ENCODE results near the gene HOXC4. TPM values are rescaled to one million over a fixed set of nuclear protein-coding genes. Genes with fewer than 3 reads are reported as not detected.

Gene HOXC4
- total and polyA plus RNA-seq, 10 of the 15 experiments (the other 5 are each of a cell fraction or from before 2014, with no cell fraction given), result 1.0 to 11.4 (median 4.2) TPM

DNA sequence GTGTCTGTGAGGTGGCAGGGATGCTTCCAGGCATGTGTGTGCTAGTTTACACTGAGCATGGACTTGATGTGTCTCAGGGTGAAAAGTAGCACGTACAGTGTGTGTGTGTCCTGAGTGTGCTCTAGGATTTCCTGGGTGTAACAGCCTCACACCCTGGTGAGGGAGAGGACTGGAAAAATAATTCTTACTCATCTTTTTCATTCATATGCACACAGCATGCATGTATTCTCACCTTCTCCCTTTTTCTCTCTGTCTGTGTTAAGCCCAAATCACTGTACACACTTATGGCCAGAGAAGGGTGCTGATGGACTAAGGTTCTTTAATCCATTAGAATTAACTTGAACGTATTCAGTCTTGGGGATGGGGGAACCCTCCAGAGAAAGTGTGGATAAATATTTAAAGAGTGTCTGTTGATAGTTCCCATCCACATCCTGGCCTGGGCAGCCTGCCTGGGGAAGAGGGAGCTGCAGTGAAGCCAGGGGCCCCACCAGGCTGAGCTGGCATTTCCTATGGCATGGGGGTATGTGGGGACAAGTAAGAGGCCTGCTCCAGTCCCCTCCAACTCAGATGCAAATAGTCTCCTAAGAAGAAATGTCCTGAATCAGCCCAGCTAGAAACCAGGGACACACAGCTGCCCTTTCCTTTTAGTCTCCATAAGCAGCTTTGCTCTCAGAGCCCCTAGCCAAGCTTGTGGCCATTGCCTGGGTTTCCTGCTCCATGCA is 45.9 kb upstream of the HOXC4 start:
- no peak for FAIRE-seq
- no peak overlapping the region for H3K4me3 ChIP-seq
- in situ Hi-C loops (cut with MboI), result no loop called here
- H3K9ac ChIP-seq (ENCODE audit: control insufficient read depth, insufficient read depth, low read length), result no peak overlapping the region
- no peaks in the 10 kb centered on the region for H4K20me1 ChIP-seq (ENCODE audit: control insufficient read depth, insufficient read depth)
- WGBS (ENCODE audit: insufficient coverage, insufficient replicate concordance, low lambda C conversion rate, missing lambda C conversion rate), result 42% methylated on average over 2 of the region's 2 CpGs
- no peaks in the 10 kb centered on the region for H3K79me2 ChIP-seq (ENCODE audit: control insufficient read depth, insufficient read depth, low read length)
- ATAC-seq, result no peak
- ChIA-PET POLR2A (no interaction called here), CTCF (interaction anchor here (1.1 to 6.1 kb wide), 11 partner anchors 9 to 208 kb away, joined by 3 to 105 read pairs (median 19); partner anchors contain the start of genes HOXC5, HOXC6 and SMUG1), RAD21 (ENCODE audit: unreplicated experiment) (interaction anchor here (1.1 to 4.5 kb wide), 10 partner anchors 10 to 199 kb away, joined by 3 to 38 read pairs (median 5); partner anchors contain the start of genes HOXC10, HOXC5 and HOXC6), SMC1A (ENCODE audit: uncharacterized antibody, unreplicated experiment) (interaction anchor here (0.8 to 3.4 kb wide), 10 partner anchors 8 to 194 kb away, joined by 3 to 37 read pairs (median 6); partner anchors contain the start of genes HOXC4, HOXC5, HOXC9 and SMUG1)
- no peak overlapping the region for H3K27ac ChIP-seq (ENCODE audit: control insufficient read depth, insufficient read depth)
- H3K36me3 ChIP-seq (ENCODE audit: control insufficient read depth in 2 of 2, insufficient read depth in 2 of 2, low read length in 1 of 2), result no peaks in the 10 kb centered on the region
- TF ChIP-seq CEBPB (IDR thresholded peaks at IDR 0.05; ENCODE audit: borderline replicate concordance in 1 of 2, low read depth in 2 of 2, low read length in 2 of 2), result no peak
- intact Hi-C loops (cut with micrococcal nuclease; ENCODE audit: unreplicated experiment), result loop anchor here (10.0 kb wide), 1 partner anchor 367 kb away; no protein-coding TSS in a partner anchor
- H2AFZ ChIP-seq (ENCODE audit: control insufficient read depth, low read depth, low read length), result no peak overlapping the region
- peaks cover 32% of the 10 kb centered on the region in 2 experiments for H3K27me3 ChIP-seq (replicated peaks in 1 of 2; ENCODE audit: control insufficient read depth in 2 of 2, insufficient read depth in 2 of 2, low read length in 1 of 2)
- peaks cover 6% of the 10 kb centered on the region for H3K4me1 ChIP-seq (ENCODE audit: control insufficient read depth, insufficient read depth, low read length)
- no peak overlapping the region for H3K4me2 ChIP-seq (ENCODE audit: control insufficient read depth, insufficient read depth)
- no TSS peak for BruUV-seq (replicated peaks)
- no peaks in the 10 kb centered on the region for H3K9me3 ChIP-seq (replicated peaks; ENCODE audit: control insufficient read depth, insufficient read depth, low read length)
- DNase-seq (ENCODE audit: low read depth, low spot score), result no peak

GRCh38 chr12:54008260-54008552 is 45.4 kb upstream of the HOXC4 start:
- Histone ChIP-seq H3K9me3 (replicated peaks; ENCODE audit: control insufficient read depth, insufficient read depth, low read length) (no peaks in the 10 kb centered on the region), H3K4me1 (ENCODE audit: control insufficient read depth, insufficient read depth, low read length) (peaks cover 6% of the 10 kb centered on the region), H3K79me2 (ENCODE audit: control insufficient read depth, insufficient read depth, low read length) (no peaks in the 10 kb centered on the region), H3K9ac (ENCODE audit: control insufficient read depth, insufficient read depth, low read length) (no peak overlapping the region), H2AFZ (ENCODE audit: control insufficient read depth, low read depth, low read length) (no peak overlapping the region), H3K27me3 (replicated peaks in 1 of 2; ENCODE audit: control insufficient read depth in 2 of 2, insufficient read depth in 2 of 2, low read length in 1 of 2) (peaks cover 32 to 37% of the 10 kb centered on the region in 2 experiments), H3K27ac (ENCODE audit: control insufficient read depth, insufficient read depth) (no peak overlapping the region), H3K4me3 (no peak overlapping the region), H3K4me2 (ENCODE audit: control insufficient read depth, insufficient read depth) (no peak overlapping the region), H3K36me3 (ENCODE audit: control insufficient read depth in 2 of 2, insufficient read depth in 2 of 2, low read length in 1 of 2) (no peaks in the 10 kb centered on the region), H4K20me1 (ENCODE audit: control insufficient read depth, insufficient read depth) (no peaks in the 10 kb centered on the region)
- BruUV-seq (replicated peaks), result no TSS peak
- in situ Hi-C loops (cut with MboI), result no loop called here
- ChIA-PET CTCF (interaction anchor here (1.1 to 6.1 kb wide), 10 partner anchors 8 to 207 kb away, joined by 3 to 105 read pairs (median 20); partner anchors contain the start of genes HOXC5 and SMUG1), POLR2A (no interaction called here), SMC1A (ENCODE audit: uncharacterized antibody, unreplicated experiment) (interaction anchor here (0.8 to 3.4 kb wide), 7 partner anchors 8 to 194 kb away, joined by 3 to 37 read pairs (median 6); partner anchors contain the start of genes HOXC5, HOXC9 and SMUG1), RAD21 (ENCODE audit: unreplicated experiment) (interaction anchor here (0.9 to 4.5 kb wide), 11 partner anchors 9 to 199 kb away, joined by 3 to 38 read pairs (median 5); partner anchors contain the start of genes HOXC10, HOXC4, HOXC5 and HOXC6)
- DNase-seq (ENCODE audit: low read depth, low spot score) (no peak), ATAC-seq (no peak), FAIRE-seq (no peak)
- 5% methylated on average over 2 of the region's 2 CpGs for WGBS (ENCODE audit: insufficient coverage, insufficient replicate concordance, low lambda C conversion rate, missing lambda C conversion rate)
- intact Hi-C loops (cut with micrococcal nuclease; ENCODE audit: unreplicated experiment), result loop anchor here (10.0 kb wide), 1 partner anchor 367 kb away; no protein-coding TSS in a partner anchor
- TF ChIP-seq E2F4 (IDR thresholded peaks at IDR 0.05; ENCODE audit: low read depth, low read length) (no peak), NBN (IDR thresholded peaks at IDR 0.05) (no peak), HSF1 (IDR thresholded peaks at IDR 0.05; ENCODE audit: low read depth, low read length) (no peak), EP300 (IDR thresholded peaks at IDR 0.05; ENCODE audit: borderline replicate concordance in 1 of 2, control insufficient read depth in 1 of 2, low read depth in 2 of 2, low read length in 2 of 2) (no peak), KLF5 (IDR thresholded peaks at IDR 0.05; ENCODE audit: partially characterized antibody) (no peak), CBFB (IDR thresholded peaks at IDR 0.05; ENCODE audit: low read depth) (no peak), NR2F1 (conservative IDR thresholded peaks at IDR 0.05) (no peak), TCF7 (IDR thresholded peaks at IDR 0.05; ENCODE audit: borderline replicate concordance) (no peak), RB1 (IDR thresholded peaks at IDR 0.05; ENCODE audit: borderline replicate concordance) (no peak)
- TF ChIP-seq, protein P1, sequence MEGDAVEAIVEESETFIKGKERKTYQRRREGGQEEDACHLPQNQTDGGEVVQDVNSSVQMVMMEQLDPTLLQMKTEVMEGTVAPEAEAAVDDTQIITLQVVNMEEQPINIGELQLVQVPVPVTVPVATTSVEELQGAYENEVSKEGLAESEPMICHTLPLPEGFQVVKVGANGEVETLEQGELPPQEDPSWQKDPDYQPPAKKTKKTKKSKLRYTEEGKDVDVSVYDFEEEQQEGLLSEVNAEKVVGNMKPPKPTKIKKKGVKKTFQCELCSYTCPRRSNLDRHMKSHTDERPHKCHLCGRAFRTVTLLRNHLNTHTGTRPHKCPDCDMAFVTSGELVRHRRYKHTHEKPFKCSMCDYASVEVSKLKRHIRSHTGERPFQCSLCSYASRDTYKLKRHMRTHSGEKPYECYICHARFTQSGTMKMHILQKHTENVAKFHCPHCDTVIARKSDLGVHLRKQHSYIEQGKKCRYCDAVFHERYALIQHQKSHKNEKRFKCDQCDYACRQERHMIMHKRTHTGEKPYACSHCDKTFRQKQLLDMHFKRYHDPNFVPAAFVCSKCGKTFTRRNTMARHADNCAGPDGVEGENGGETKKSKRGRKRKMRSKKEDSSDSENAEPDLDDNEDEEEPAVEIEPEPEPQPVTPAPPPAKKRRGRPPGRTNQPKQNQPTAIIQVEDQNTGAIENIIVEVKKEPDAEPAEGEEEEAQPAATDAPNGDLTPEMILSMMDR (IDR thresholded peaks at IDR 0.05 in 2 of 3, conservative IDR thresholded peaks at IDR 0.05 in 1 of 3; ENCODE audit: control insufficient read depth in 2 of 3, extremely low read depth in 1 of 3, insufficient read depth in 1 of 3, low read depth in 3 of 3, low read length in 3 of 3), result no peak

Data from GM12878 (cell line).